Activated CD8-positive, alpha-beta T cell treated with anti-CD3 and anti-CD28 coated beads for 36 hours (primary cell): ENCODE measurements around the gene QTRT2. TPM values are rescaled to one million over a fixed set of nuclear protein-coding genes. Genes with fewer than 3 reads are reported as not detected.

ENCODE experiments used
- ATAC-seq: fragments of 200-7000 bp; cut with Tn5 transposase; one replicate; pipeline ENCODE4 v1.10.0; 2021; ENCODE audit warnings: mild to moderate bottlenecking, moderate library complexity
- CTCF ChIA-PET: fragments of 350-600 bp; sonication (Branson Sonifier 250); formaldehyde crosslinking; loops from one replicate; lab custom pipeline; 2021; ENCODE audit warnings: antibody characterized with exemption; lab: Charles Lee
- POLR2A ChIA-PET: fragments of 350-600 bp; sonication (Branson Sonifier 250); formaldehyde crosslinking; loops from one replicate; lab custom pipeline; 2021; ENCODE audit warnings: antibody characterized with exemption; lab: Charles Lee
- DNase-seq: peaks from one replicate; pipeline ENCODE4 v3.0.0-alpha.2; 2020
- H3K27ac Mint-ChIP-seq: one replicate; pipeline ENCODE4 v1.8.0; 2021; ENCODE audit warnings: mild to moderate bottlenecking, mixed read lengths
- H3K27me3 Mint-ChIP-seq: one replicate; pipeline ENCODE4 v1.8.0; 2021; ENCODE audit warnings: mixed read lengths
- H3K36me3 Mint-ChIP-seq: one replicate; pipeline ENCODE4 v1.8.0; 2021; ENCODE audit warnings: low read depth, mixed read lengths
- H3K4me1 Mint-ChIP-seq: one replicate; pipeline ENCODE4 v1.8.0; 2021; ENCODE audit warnings: low read depth, mixed read lengths
- H3K4me3 Mint-ChIP-seq: one replicate; pipeline ENCODE4 v1.8.0; 2021; ENCODE audit warnings: mild to moderate bottlenecking, moderate library complexity, mixed read lengths
- H3K9me3 Mint-ChIP-seq: one replicate; pipeline ENCODE4 v1.8.0; 2021; ENCODE audit warnings: mixed read lengths
- CTCF ChIP-seq: fragments of 200-600 bp; IDR thresholded peaks from one replicate; pipeline ENCODE4 v1.8.0; 2022; ENCODE audit warnings: antibody characterized with exemption, mild to moderate bottlenecking
- intact Hi-C: fragments of 100-400 bp; cut with micrococcal nuclease; formaldehyde crosslinking; loops from one replicate; pipeline ENCODE4 v1.10.0; 2022
- total RNA-seq, 2 experiments: library from RNA; stranded (reverse); gene quantifications; one replicate each; pipeline ENCODE4 v1.2.3, GENCODE V29; 2021

Gene QTRT2
- total RNA-seq, 2 experiments from 2014 or later: 31.6 to 36.8 TPM

- ATAC-seq (no peak), DNase-seq (no peak)
- Mint-ChIP-seq H3K9me3 (no peaks in the 10 kb centered on the region), H3K4me3 (no peak overlapping the region), H3K4me1 (no peaks in the 10 kb centered on the region), H3K27me3 (no peaks in the 10 kb centered on the region), H3K27ac (no peak overlapping the region), H3K36me3 (peaks cover 79% of the 10 kb centered on the region)
- POLR2A ChIA-PET: no interaction called here
- intact Hi-C loops: no loop called here
- no peak for TF ChIP-seq CTCF
- CTCF ChIA-PET: no interaction called here
Measured at GRCh38 chr3:114081037-114081436, 24.5 kb downstream of the QTRT2 start.

GRCh38 chr3:114083112-114083511 is 26.6 kb downstream of the QTRT2 start:
- POLR2A ChIA-PET: no interaction called here

GRCh38 chr3:114086356-114086755 is 29.8 kb downstream of the QTRT2 start:
- H3K27ac Mint-ChIP-seq: no peak overlapping the region
- H3K4me3 Mint-ChIP-seq: no peak overlapping the region
- no peak for DNase-seq
- CTCF ChIA-PET: interaction anchor here (0.9 to 1.8 kb wide), 2 partner anchors 15 to 20 kb away, joined by 3 to 4 read pairs; no protein-coding TSS in a partner anchor
- peaks cover 58% of the 10 kb centered on the region for H3K36me3 Mint-ChIP-seq
- ATAC-seq: no peak
- no peak for TF ChIP-seq CTCF
- intact Hi-C loops: no loop called here
- H3K4me1 Mint-ChIP-seq: no peaks in the 10 kb centered on the region
- no peaks in the 10 kb centered on the region for H3K27me3 Mint-ChIP-seq
- POLR2A ChIA-PET: interaction anchor here (1.2 kb wide), 1 partner anchor 13 kb away, joined by 3 read pairs; no protein-coding TSS in a partner anchor
- H3K9me3 Mint-ChIP-seq: no peaks in the 10 kb centered on the region

More at GRCh38 chr3:114083112-114083511, 26.6 kb downstream of the QTRT2 start:
- H3K9me3 Mint-ChIP-seq: no peaks in the 10 kb centered on the region
- H3K4me3 Mint-ChIP-seq: no peak overlapping the region
- H3K27me3 Mint-ChIP-seq: no peaks in the 10 kb centered on the region
- intact Hi-C loops: no loop called here
- TF ChIP-seq CTCF: no peak
- no peak overlapping the region for H3K27ac Mint-ChIP-seq
- peaks cover 80% of the 10 kb centered on the region for H3K36me3 Mint-ChIP-seq
- no peak for DNase-seq
- no peak for ATAC-seq
- H3K4me1 Mint-ChIP-seq: no peaks in the 10 kb centered on the region
- CTCF ChIA-PET: no interaction called here

GRCh38 chr3:114089675-114090074 is 33.1 kb downstream of the QTRT2 start:
- no peak overlapping the region for H3K4me3 Mint-ChIP-seq
- no peak for DNase-seq
- no peak for ATAC-seq
- POLR2A ChIA-PET: interaction anchor here (0.5 to 0.8 kb wide), 2 partner anchors 374 to 1518 kb away, joined by 3 to 4 read pairs; no protein-coding TSS in a partner anchor
- H3K27ac Mint-ChIP-seq: no peak overlapping the region
- peaks cover 5% of the 10 kb centered on the region for H3K4me1 Mint-ChIP-seq
- H3K36me3 Mint-ChIP-seq: peaks cover 32% of the 10 kb centered on the region
- TF ChIP-seq CTCF: no peak
- intact Hi-C loops: no loop called here
- H3K9me3 Mint-ChIP-seq: no peaks in the 10 kb centered on the region
- CTCF ChIA-PET: no interaction called here
- peaks cover 4% of the 10 kb centered on the region for H3K27me3 Mint-ChIP-seq

- H3K9me3 Mint-ChIP-seq: no peaks in the 10 kb centered on the region
- H3K4me3 Mint-ChIP-seq: no peak overlapping the region
- ATAC-seq (no peak), DNase-seq (no peak)
- ChIA-PET POLR2A (no interaction called here), CTCF (no interaction called here)
- TF ChIP-seq CTCF: no peak
- H3K36me3 Mint-ChIP-seq: peaks cover 7% of the 10 kb centered on the region
- peaks cover 4% of the 10 kb centered on the region for H3K27me3 Mint-ChIP-seq
- intact Hi-C loops: no loop called here
- no peak overlapping the region for H3K27ac Mint-ChIP-seq
- H3K4me1 Mint-ChIP-seq: peaks cover 5% of the 10 kb centered on the region
Measured at GRCh38 chr3:114092151-114093015, 35.8 kb downstream of the QTRT2 start.
